GM20000 (cell line): ENCODE measurements around the gene KYNU.

Source experiments
- DNase-seq: peaks from one replicate; pipeline ENCODE4 v3.0.0; 2012; ENCODE audit warnings: low spot score
- CTCF ChIP-seq: IDR thresholded peaks from 2 replicates; pipeline ENCODE4 v1.5.1; 2012; ENCODE audit warnings: mild to moderate bottlenecking, control low read depth; ENCODE audit errors: extremely low read depth, missing control alignments

Gene KYNU

GRCh38 chr2:142981069-142981378 lies 103.6 kb downstream of the KYNU start:
- no peak for DNase-seq
- TF ChIP-seq CTCF: no peak

GRCh38 chr2:142981756-142982155 lies 104.3 kb downstream of the KYNU start:
- TF ChIP-seq CTCF: no peak
- DNase-seq: no peak

DNA sequence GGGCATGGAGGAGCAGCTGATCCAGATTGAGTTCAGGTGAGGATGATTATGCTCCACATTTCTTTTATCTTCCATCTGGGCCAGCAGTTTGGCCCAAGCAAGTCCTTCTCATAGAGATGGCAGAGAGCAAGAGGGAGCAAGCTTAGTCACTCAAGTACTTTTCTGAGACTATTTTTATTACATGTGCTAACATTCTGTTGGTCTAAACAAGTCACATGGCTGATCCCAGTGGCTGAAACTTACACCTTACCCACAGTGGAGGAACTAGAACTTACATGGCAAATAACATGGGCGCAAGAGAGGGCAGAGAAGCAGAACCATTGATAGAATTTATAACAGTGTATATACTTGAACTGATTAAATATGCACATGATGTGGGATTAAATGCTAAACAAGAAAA lies 105.7 kb downstream of the KYNU start:
- no peak for TF ChIP-seq CTCF
- DNase-seq: no peak

GRCh38 chr2:142984657-142985056 lies 107.2 kb downstream of the KYNU start:
- DNase-seq: no peak

DNA sequence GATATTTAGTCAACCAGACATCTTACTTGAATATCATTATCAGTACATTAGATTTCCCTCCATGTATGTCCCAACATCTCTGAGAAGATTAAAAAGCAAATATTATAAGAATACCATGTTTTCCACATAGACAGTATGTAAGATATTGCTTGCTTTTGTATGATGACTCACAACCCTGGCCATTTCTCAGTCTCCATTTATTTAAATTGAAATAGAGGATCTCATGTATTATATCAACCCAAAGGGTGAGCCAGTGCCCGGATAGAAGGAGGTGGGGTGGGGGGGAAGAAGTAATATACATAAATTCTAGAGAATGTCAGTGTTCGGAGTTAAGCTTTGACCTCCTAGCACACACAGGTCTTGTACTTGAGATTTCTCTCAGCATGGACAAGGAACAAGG lies 109.6 kb downstream of the KYNU start:
- DNase-seq: no peak
- no peak for TF ChIP-seq CTCF

More at GRCh38 chr2:142984657-142985056, 107.2 kb downstream of the KYNU start:
- TF ChIP-seq CTCF: no peak

DNA sequence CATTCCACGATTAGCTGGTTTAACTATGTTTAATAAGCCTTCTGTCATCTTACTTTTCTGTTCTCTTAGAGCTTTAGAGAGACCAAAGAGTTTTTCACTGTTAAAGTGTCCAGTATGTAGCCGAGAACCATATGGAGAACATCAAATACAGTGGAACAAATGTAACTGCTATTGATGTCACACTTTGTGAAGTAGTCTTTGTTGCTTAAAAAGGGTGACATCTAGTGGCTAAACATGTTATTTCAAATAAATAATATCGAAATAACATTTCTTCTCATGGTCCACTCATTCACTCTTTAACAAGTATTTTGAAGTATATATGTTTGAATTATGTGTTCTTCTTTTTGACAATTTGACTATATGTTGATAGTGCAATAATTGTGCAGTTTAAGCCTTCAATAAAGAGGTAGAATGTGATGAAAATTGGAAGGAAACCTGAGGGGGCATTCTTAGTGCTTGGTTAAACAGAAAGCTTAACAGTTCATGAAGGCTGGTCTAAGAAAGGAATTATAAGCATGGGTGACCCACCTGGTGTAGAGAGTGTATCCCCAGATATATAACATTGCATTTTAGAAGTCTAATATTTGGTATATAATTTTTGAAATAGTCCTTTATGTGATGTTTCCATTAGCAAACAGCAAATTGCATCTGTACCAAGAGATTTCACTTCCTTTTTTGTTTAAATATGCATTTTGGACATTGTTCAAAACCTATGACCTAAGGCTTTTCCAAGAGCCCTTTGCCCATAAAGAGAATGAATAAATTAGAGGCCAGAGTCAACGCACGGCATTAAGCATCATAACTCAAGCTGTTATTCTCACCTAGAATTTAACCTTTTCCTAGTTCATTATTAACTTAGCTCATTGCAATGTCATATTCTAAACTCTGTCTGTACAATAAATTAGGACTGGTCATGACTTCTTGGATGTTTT lies 112.1 kb downstream of the KYNU start:
- DNase-seq: peak; percentile 47

More for the DNA sequence above, 112.1 kb downstream of the KYNU start:
- TF ChIP-seq CTCF: no peak
